Osteoblast (primary cell): Measurements from ENCODE around the gene PSME4. TPM values are rescaled to one million over a fixed set of nuclear protein-coding genes. Genes with fewer than 3 reads are reported as not detected.

Experiments
- DNase-seq: peaks from one replicate; pipeline ENCODE4 v3.0.0; 2011; ENCODE audit warnings: low spot score, mixed read lengths; ENCODE audit not compliant: insufficient read length; ENCODE audit errors: missing footprints
- H2AFZ ChIP-seq: 2 replicates; pipeline ENCODE4 v1.6.0; 2011; ENCODE audit warnings: mild to moderate bottlenecking, low read length
- H3K27ac ChIP-seq: 2 replicates; pipeline ENCODE4 v1.5.1; 2011; ENCODE audit warnings: mild to moderate bottlenecking, low read depth, low read length, moderate library complexity
- H3K27me3 ChIP-seq: 2 replicates; pipeline ENCODE4 v1.6.0; 2012; ENCODE audit warnings: mild to moderate bottlenecking, control low read depth, inconsistent platforms, low read length, moderate library complexity; ENCODE audit not compliant: insufficient read depth
- H3K36me3 ChIP-seq: 2 replicates; pipeline ENCODE4 v1.5.1; 2011; ENCODE audit warnings: mild to moderate bottlenecking, low read length, control low read depth, moderate library complexity; ENCODE audit not compliant: insufficient read depth
- H3K4me1 ChIP-seq: 2 replicates; pipeline ENCODE4 v1.5.1; 2011; ENCODE audit warnings: mild to moderate bottlenecking, low read length, control low read depth, moderate library complexity; ENCODE audit not compliant: insufficient read depth
- H3K4me2 ChIP-seq: 2 replicates; pipeline ENCODE4 v1.6.0; 2011; ENCODE audit warnings: mild to moderate bottlenecking, low read length; ENCODE audit not compliant: insufficient read depth
- H3K4me3 ChIP-seq: fragments of 200-600 bp; sonication (generic); 3 replicates; pipeline ENCODE4 v1.5.1; 2012; ENCODE audit warnings: mild to moderate bottlenecking, low read length, inconsistent platforms; ENCODE audit not compliant: insufficient read depth
- H3K79me2 ChIP-seq: 2 replicates; pipeline ENCODE4 v1.6.0; 2012; ENCODE audit warnings: mild to moderate bottlenecking, low read length, control low read depth, inconsistent platforms; ENCODE audit not compliant: insufficient read depth
- H3K9me3 ChIP-seq: 2 replicates; pipeline ENCODE4 v1.5.1; 2011; ENCODE audit warnings: low read depth, low read length, control low read depth
- H4K20me1 ChIP-seq: 2 replicates; pipeline ENCODE4 v1.6.0; 2012; ENCODE audit warnings: mild to moderate bottlenecking, low read length, control low read depth; ENCODE audit not compliant: insufficient read depth
- CTCF ChIP-seq: IDR thresholded peaks from 2 replicates; pipeline ENCODE4 v1.5.1; 2011; ENCODE audit warnings: mild to moderate bottlenecking, low read depth, low read length, moderate library complexity; ENCODE audit errors: extremely low read depth
- total RNA-seq: library from RNA; depleted of rRNA; stranded (reverse); fragments of >200 nt; gene quantifications from 2 replicates; pipeline ENCODE4 v1.2.3, GENCODE V29; 2012

The PSME4 gene
- total RNA-seq = 58.0 and 61.9 TPM in 2 replicates

- peak; percentile 97 for DNase-seq
- Histone ChIP-seq H3K79me2 (peaks cover 51% of the 10 kb centered on the region), H3K36me3 (peaks cover 13% of the 10 kb centered on the region), H3K27me3 (no peaks in the 10 kb centered on the region), H3K4me2 (peak within 1 kb of the TSS; percentile 95), H2AFZ (peak within 1 kb of the TSS; percentile 85), H3K4me1 (peaks cover 16% of the 10 kb centered on the region), H3K27ac (peak within 1 kb of the TSS; percentile 97), H3K4me3 (peak within 1 kb of the TSS; percentile 95), H3K9me3 (no peaks in the 10 kb centered on the region), H4K20me1 (peaks cover 32% of the 10 kb centered on the region)
- no peak for TF ChIP-seq CTCF
Observed at GRCh38 chr2:53970724-53971602, at the start of gene PSME4. Gene PSME4, minus strand, starts transcription at chr2:53970993. Its CDS starts 209 bp downstream, at chr2:53970784.

- H2AFZ ChIP-seq = no peak overlapping the region
- H3K36me3 ChIP-seq = no peaks in the 10 kb centered on the region
- H3K4me2 ChIP-seq = peak overlapping the region; percentile 23
- H3K27ac ChIP-seq = peak overlapping the region; percentile 76
- H3K79me2 ChIP-seq = no peaks in the 10 kb centered on the region
- H4K20me1 ChIP-seq = no peaks in the 10 kb centered on the region
- DNase-seq = peak; percentile 75
- no peak overlapping the region for H3K4me3 ChIP-seq
- peaks cover 12% of the 10 kb centered on the region for H3K4me1 ChIP-seq
- H3K27me3 ChIP-seq = no peaks in the 10 kb centered on the region
- H3K9me3 ChIP-seq = peaks cover 2% of the 10 kb centered on the region
- no peak for TF ChIP-seq CTCF
Observed at GRCh38 chr2:54015798-54016699, 45.3 kb upstream of the PSME4 start.

GRCh38 chr2:54013996-54014395 is 43.2 kb upstream of the PSME4 start:
- Histone ChIP-seq H3K27me3 (no peaks in the 10 kb centered on the region), H3K4me2 (no peak overlapping the region), H3K4me1 (peaks cover 12% of the 10 kb centered on the region), H4K20me1 (no peaks in the 10 kb centered on the region), H3K27ac (no peak overlapping the region), H3K36me3 (no peaks in the 10 kb centered on the region), H3K9me3 (no peaks in the 10 kb centered on the region), H2AFZ (no peak overlapping the region), H3K4me3 (no peak overlapping the region), H3K79me2 (no peaks in the 10 kb centered on the region)
- no peak for TF ChIP-seq CTCF
- DNase-seq = no peak
